ENCODE measurements around the gene SH3BP4. TPM values are rescaled to one million over a fixed set of nuclear protein-coding genes. Genes with fewer than 3 reads are reported as not detected.

Gene SH3BP4
- total RNA-seq, 1 donor from 2014 or later, result 44.1 TPM

DNA sequence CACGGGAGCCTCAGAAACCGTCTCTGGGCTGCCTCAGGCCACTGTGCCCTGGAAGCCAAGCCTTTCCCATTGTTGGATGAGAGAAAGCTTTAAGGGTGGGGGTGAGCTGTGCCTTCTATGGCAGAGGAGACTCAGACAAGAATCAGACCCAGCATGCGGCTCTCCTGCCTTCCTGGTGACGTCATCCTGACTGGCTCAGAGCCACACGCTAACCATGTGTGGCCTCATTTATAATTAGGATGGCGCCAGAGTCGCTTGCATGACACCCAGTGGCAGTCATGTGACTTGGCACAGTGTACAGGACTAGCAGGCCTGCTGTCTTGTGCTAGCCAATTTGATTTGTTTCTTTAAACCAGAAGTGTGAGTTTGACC is 99.1 kb downstream of the SH3BP4 start:
- Mint-ChIP-seq H3K36me3 (peaks cover 50% of the 10 kb centered on the region), H3K27ac (peak overlapping the region; percentile 69), H3K4me3 (no peak overlapping the region), H3K27me3 (ENCODE audit: low read depth) (no peaks in the 10 kb centered on the region), H3K4me1 (peaks cover 14% of the 10 kb centered on the region), H3K9me3 (no peaks in the 10 kb centered on the region)
- TF ChIP-seq, protein P1, sequence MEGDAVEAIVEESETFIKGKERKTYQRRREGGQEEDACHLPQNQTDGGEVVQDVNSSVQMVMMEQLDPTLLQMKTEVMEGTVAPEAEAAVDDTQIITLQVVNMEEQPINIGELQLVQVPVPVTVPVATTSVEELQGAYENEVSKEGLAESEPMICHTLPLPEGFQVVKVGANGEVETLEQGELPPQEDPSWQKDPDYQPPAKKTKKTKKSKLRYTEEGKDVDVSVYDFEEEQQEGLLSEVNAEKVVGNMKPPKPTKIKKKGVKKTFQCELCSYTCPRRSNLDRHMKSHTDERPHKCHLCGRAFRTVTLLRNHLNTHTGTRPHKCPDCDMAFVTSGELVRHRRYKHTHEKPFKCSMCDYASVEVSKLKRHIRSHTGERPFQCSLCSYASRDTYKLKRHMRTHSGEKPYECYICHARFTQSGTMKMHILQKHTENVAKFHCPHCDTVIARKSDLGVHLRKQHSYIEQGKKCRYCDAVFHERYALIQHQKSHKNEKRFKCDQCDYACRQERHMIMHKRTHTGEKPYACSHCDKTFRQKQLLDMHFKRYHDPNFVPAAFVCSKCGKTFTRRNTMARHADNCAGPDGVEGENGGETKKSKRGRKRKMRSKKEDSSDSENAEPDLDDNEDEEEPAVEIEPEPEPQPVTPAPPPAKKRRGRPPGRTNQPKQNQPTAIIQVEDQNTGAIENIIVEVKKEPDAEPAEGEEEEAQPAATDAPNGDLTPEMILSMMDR (IDR thresholded peaks at IDR 0.05; ENCODE audit: unreplicated experiment), result no peak
- DNase-seq (ENCODE audit: low spot score in 2 of 2, unreplicated experiment in 2 of 2), result peak; percentile 54 to 66

DNA sequence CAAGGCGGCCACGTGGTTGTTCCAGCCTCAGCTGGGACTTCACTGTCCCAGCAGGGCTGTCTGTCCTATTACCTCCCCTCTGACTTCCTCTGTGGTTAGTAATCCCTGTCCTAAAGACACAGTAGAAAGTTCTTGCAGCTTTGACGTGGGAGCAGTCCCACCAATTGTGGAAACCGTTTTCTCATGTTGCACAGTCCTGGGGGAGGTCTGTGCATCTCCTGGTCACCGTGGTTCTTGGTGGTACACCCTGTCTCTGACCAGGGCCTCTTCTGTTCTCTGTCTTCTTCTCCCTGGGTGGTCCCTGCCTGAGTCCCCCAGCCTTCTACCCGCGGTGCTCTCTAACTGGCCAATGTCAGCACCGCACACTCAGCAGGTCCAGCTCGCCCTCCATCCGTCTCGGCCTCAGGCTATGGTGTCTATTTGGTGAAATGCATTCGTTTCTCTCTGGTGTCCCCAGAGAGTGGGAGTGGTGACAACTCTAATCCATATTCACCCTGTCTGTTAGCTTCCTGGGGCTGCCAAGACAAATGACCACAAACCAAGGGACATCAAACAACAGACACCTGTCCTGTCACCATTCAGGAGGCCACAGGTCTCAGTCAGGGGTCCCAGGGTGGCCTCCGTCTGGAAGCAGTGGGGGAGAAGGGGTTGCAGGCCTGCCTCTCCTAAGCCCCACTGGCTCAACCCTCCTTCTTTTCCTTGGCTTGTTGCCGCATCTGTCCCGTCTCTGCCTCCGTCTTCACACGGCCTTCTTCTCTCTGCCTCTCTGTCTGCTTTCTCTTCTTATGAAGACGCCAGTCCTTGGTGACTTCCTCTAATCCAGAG is 99.8 kb downstream of the SH3BP4 start:
- no peaks in the 10 kb centered on the region for H3K9me3 Mint-ChIP-seq
- DNase-seq (ENCODE audit: low spot score in 2 of 2, unreplicated experiment in 2 of 2), result no peak
- H3K27ac Mint-ChIP-seq, result peak overlapping the region; percentile 69
- H3K4me3 Mint-ChIP-seq, result no peak overlapping the region
- H3K4me1 Mint-ChIP-seq, result peaks cover 14% of the 10 kb centered on the region
- H3K27me3 Mint-ChIP-seq (ENCODE audit: low read depth), result no peaks in the 10 kb centered on the region
- H3K36me3 Mint-ChIP-seq, result peaks cover 43% of the 10 kb centered on the region
- TF ChIP-seq, protein P1 (IDR thresholded peaks at IDR 0.05; ENCODE audit: unreplicated experiment), result no peak

DNA sequence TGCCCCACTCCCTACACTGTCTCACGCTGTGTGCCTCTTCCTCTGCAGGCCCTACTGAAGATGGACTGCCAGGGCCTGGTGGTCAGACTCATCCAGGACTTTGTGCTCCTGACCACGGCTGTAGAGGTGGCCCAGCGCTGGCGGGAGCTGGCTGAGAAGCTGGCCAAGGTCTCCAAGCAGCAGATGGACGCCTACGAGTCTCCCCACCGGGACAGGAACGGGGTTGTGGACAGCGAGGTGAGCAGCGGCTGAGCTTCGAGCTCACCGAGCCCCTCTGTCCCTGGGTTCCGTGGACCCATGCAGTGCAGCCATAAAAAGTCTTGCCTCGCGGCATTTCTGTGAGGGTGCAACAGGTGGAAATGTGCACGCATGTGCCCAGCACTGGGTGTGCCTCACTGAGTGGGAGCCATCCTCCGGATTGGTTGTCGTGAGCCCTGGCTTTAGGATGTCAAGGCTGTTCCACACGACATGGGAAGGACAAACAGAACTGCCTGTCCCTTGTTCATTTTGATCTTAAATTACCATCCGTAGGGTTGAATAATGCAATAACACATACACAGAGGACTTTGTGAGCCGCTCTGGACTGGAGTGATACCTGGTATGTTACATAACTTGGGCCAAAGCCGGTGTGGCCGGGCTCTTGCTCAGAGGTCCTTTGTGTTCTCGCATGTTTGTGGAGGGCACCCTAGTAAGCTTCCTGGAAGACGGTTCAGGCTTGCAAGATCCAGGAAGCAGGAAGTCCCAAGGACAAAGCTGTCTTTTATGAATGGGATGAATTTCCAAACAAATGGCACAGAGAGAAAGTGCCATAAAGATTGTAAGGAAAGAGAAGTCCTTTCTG is 100.9 kb downstream of the SH3BP4 start:
- peaks cover 14% of the 10 kb centered on the region for H3K4me1 Mint-ChIP-seq
- no peak overlapping the region for H3K4me3 Mint-ChIP-seq
- TF ChIP-seq, protein P1 (IDR thresholded peaks at IDR 0.05; ENCODE audit: unreplicated experiment), result no peak
- H3K9me3 Mint-ChIP-seq, result no peaks in the 10 kb centered on the region
- H3K27me3 Mint-ChIP-seq (ENCODE audit: low read depth), result no peaks in the 10 kb centered on the region
- no peak for DNase-seq (ENCODE audit: low spot score in 2 of 2, unreplicated experiment in 2 of 2)
- no peak overlapping the region for H3K27ac Mint-ChIP-seq
- H3K36me3 Mint-ChIP-seq, result peaks cover 34% of the 10 kb centered on the region

DNA sequence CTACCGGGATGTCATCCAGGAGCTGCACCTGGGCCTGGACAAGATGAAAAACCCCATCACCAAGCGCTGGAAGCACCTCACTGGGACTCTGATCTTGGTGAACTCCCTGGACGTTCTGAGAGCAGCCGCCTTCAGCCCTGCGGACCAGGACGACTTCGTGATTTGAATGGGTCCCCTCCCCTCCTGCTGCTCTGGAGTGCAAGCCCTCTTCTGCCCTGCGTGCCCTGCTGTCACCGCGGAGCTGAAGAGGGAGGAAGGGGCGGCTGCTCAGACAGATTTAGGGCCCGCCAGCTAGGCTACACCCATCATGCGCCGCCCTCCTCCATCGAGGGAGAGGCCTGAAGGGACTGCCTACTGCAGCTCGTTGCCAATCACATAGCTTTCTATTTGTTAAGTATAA is 101.8 kb downstream of the SH3BP4 start:
- Mint-ChIP-seq H3K27ac (no peak overlapping the region), H3K36me3 (peaks cover 33% of the 10 kb centered on the region), H3K4me3 (no peak overlapping the region), H3K27me3 (ENCODE audit: low read depth) (no peaks in the 10 kb centered on the region), H3K9me3 (peaks cover 7% of the 10 kb centered on the region), H3K4me1 (peaks cover 14% of the 10 kb centered on the region)
- TF ChIP-seq, protein P1 (IDR thresholded peaks at IDR 0.05; ENCODE audit: unreplicated experiment), result no peak
- DNase-seq (ENCODE audit: low spot score in 2 of 2, unreplicated experiment in 2 of 2), result no peak

DNA sequence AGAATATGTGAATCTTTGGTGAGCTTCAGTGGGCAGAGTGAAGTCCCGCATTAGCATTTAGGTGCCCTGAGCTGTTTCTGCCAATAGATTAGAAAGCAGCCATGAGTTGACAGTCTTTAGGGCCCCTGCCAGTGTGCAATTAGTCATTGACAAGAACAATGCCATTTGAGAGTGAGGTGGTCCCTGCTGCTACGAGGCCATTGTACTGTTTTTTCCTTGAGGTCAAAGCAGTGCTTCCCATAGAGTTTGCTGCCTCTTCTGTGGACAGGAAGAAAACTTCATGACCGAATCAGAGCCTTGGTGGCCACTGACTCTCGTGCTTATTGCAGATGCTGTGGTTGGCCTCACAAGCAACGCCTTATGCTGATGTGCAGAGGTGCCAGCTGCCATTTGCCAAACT is 102.7 kb downstream of the SH3BP4 start:
- no peak overlapping the region for H3K27ac Mint-ChIP-seq
- H3K4me1 Mint-ChIP-seq, result peaks cover 14% of the 10 kb centered on the region
- peaks cover 30% of the 10 kb centered on the region for H3K36me3 Mint-ChIP-seq
- TF ChIP-seq, protein P1 (IDR thresholded peaks at IDR 0.05; ENCODE audit: unreplicated experiment), result no peak
- no peaks in the 10 kb centered on the region for H3K27me3 Mint-ChIP-seq (ENCODE audit: low read depth)
- no peak for DNase-seq (ENCODE audit: low spot score in 2 of 2, unreplicated experiment in 2 of 2)
- no peak overlapping the region for H3K4me3 Mint-ChIP-seq
- H3K9me3 Mint-ChIP-seq, result peaks cover 10% of the 10 kb centered on the region
